ENCODE results near the gene HOXC6. TPM values are rescaled to one million over a fixed set of nuclear protein-coding genes. Genes with fewer than 3 reads are reported as not detected.

The HOXC6 gene
- total RNA-seq, 1 donor from 2014 or later, result 1.1 TPM

GRCh38 chr12:54030889-54031471 lies 2.7 kb downstream of the HOXC6 start:
- DNase-seq (ENCODE audit: low read depth), result no peak
- Histone ChIP-seq H3K27me3 (ENCODE audit: control insufficient read depth, insufficient read depth, low read length) (peaks cover 27% of the 10 kb centered on the region), H3K36me3 (ENCODE audit: control insufficient read depth, insufficient read depth, low read length) (no peaks in the 10 kb centered on the region), H3K4me3 (ENCODE audit: low read depth, low read length) (no peak overlapping the region)
- TF ChIP-seq CTCF (IDR thresholded peaks at IDR 0.05; ENCODE audit: insufficient read depth, low read length, poor library complexity, severe bottlenecking), result no peak

- Histone ChIP-seq H3K4me3 (ENCODE audit: low read depth, low read length) (no peak overlapping the region), H3K27me3 (ENCODE audit: control insufficient read depth, insufficient read depth, low read length) (peaks cover 27% of the 10 kb centered on the region), H3K36me3 (ENCODE audit: control insufficient read depth, insufficient read depth, low read length) (no peaks in the 10 kb centered on the region)
- no peak for DNase-seq (ENCODE audit: low read depth)
- no peak for TF ChIP-seq CTCF (IDR thresholded peaks at IDR 0.05; ENCODE audit: insufficient read depth, low read length, poor library complexity, severe bottlenecking)
Observed at GRCh38 chr12:54031480-54031879, 3.2 kb downstream of the HOXC6 start.

GRCh38 chr12:54032086-54032619 lies 3.9 kb downstream of the HOXC6 start:
- no peak for TF ChIP-seq CTCF (IDR thresholded peaks at IDR 0.05; ENCODE audit: insufficient read depth, low read length, poor library complexity, severe bottlenecking)
- Histone ChIP-seq H3K4me3 (ENCODE audit: low read depth, low read length) (no peak overlapping the region), H3K27me3 (ENCODE audit: control insufficient read depth, insufficient read depth, low read length) (peaks cover 27% of the 10 kb centered on the region), H3K36me3 (ENCODE audit: control insufficient read depth, insufficient read depth, low read length) (no peaks in the 10 kb centered on the region)
- DNase-seq (ENCODE audit: low read depth), result no peak

- no peak for DNase-seq (ENCODE audit: low read depth)
- Histone ChIP-seq H3K4me3 (ENCODE audit: low read depth, low read length) (peak within 1 kb of the TSS; percentile 27), H3K36me3 (ENCODE audit: control insufficient read depth, insufficient read depth, low read length) (no peaks in the 10 kb centered on the region), H3K27me3 (ENCODE audit: control insufficient read depth, insufficient read depth, low read length) (peaks cover 27% of the 10 kb centered on the region)
- TF ChIP-seq CTCF (IDR thresholded peaks at IDR 0.05; ENCODE audit: insufficient read depth, low read length, poor library complexity, severe bottlenecking), result peak; percentile 97
Observed at GRCh38 chr12:54032627-54033100, 4.4 kb downstream of the HOXC6 start, which contains the start of gene HOXC5. Gene HOXC5, plus strand, starts transcription at chr12:54033050. Its CDS starts 73 bp downstream, at chr12:54033123.

GRCh38 chr12:54033106-54033979 lies 5.1 kb downstream of the HOXC6 start:
- peak overlapping the region; percentile 27 for H3K4me3 ChIP-seq (ENCODE audit: low read depth, low read length)
- peaks cover 28% of the 10 kb centered on the region for H3K27me3 ChIP-seq (ENCODE audit: control insufficient read depth, insufficient read depth, low read length)
- no peaks in the 10 kb centered on the region for H3K36me3 ChIP-seq (ENCODE audit: control insufficient read depth, insufficient read depth, low read length)
- no peak for DNase-seq (ENCODE audit: low read depth)
- no peak for TF ChIP-seq CTCF (IDR thresholded peaks at IDR 0.05; ENCODE audit: insufficient read depth, low read length, poor library complexity, severe bottlenecking)

Data from kidney epithelial cell (primary cell).